Activated CD8-positive, alpha-beta T cell treated with anti-CD3 and anti-CD28 coated beads for 36 hours (primary cell): Measurements from ENCODE around the gene OSM. TPM values are rescaled to one million over a fixed set of nuclear protein-coding genes. Genes with fewer than 3 reads are reported as not detected.
A peak's percentile ranks its signal among the peaks of the same experiment; 100 is the strongest.

Experiments
- ATAC-seq: fragments of 200-7000 bp; cut with Tn5 transposase; one replicate; pipeline ENCODE4 v1.10.0; 2021; ENCODE audit warnings: mild to moderate bottlenecking, moderate library complexity
- CTCF ChIA-PET: fragments of 350-600 bp; sonication (Branson Sonifier 250); formaldehyde crosslinking; loops from one replicate; lab custom pipeline; 2021; ENCODE audit warnings: antibody characterized with exemption; lab: Charles Lee
- POLR2A ChIA-PET: fragments of 350-600 bp; sonication (Branson Sonifier 250); formaldehyde crosslinking; loops from one replicate; lab custom pipeline; 2021; ENCODE audit warnings: antibody characterized with exemption; lab: Charles Lee
- DNase-seq: peaks from one replicate; pipeline ENCODE4 v3.0.0-alpha.2; 2020
- H3K27ac Mint-ChIP-seq: one replicate; pipeline ENCODE4 v1.8.0; 2021; ENCODE audit warnings: mild to moderate bottlenecking, mixed read lengths
- H3K27me3 Mint-ChIP-seq: one replicate; pipeline ENCODE4 v1.8.0; 2021; ENCODE audit warnings: mixed read lengths
- H3K36me3 Mint-ChIP-seq: one replicate; pipeline ENCODE4 v1.8.0; 2021; ENCODE audit warnings: low read depth, mixed read lengths
- H3K4me1 Mint-ChIP-seq: one replicate; pipeline ENCODE4 v1.8.0; 2021; ENCODE audit warnings: low read depth, mixed read lengths
- H3K4me3 Mint-ChIP-seq: one replicate; pipeline ENCODE4 v1.8.0; 2021; ENCODE audit warnings: mild to moderate bottlenecking, moderate library complexity, mixed read lengths
- H3K9me3 Mint-ChIP-seq: one replicate; pipeline ENCODE4 v1.8.0; 2021; ENCODE audit warnings: mixed read lengths
- intact Hi-C: fragments of 100-400 bp; cut with micrococcal nuclease; formaldehyde crosslinking; loops from one replicate; pipeline ENCODE4 v1.10.0; 2022
- total RNA-seq, 2 experiments: library from RNA; stranded (reverse); gene quantifications; one replicate each; pipeline ENCODE4 v1.2.3, GENCODE V29; 2021
- TF ChIP-seq, protein P1 (sequence below): fragments of 200-600 bp; IDR thresholded peaks from one replicate; pipeline ENCODE4 v1.8.0; 2022; ENCODE audit warnings: antibody characterized with exemption, mild to moderate bottlenecking

The OSM gene
- total RNA-seq, 2 experiments from 2014 or later, result 44.3 to 45.7 TPM

DNA sequence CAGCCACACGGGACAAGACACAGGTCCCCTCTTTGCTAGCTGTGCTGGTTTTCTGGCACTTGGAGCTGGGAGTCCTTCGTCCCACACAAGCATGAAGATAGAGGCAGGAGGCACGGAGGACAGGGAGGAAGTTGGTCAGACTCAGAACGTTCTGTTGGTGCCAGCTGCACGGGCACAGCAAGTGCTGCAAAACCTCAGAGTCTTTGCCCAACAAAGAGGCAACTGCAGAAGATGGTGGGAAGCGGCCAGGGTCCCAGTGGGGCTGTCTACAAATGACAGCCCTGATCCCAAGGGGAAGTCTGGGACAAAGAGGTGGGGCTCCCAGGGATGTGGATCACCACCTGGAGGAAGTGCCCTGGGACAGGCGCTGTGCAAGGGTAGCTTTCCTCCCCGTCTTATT, 9.4 kb upstream of the OSM start:
- intact Hi-C loops, result no loop called here
- Mint-ChIP-seq H3K9me3 (no peaks in the 10 kb centered on the region), H3K27ac (peak overlapping the region; percentile 12), H3K4me3 (peak overlapping the region; percentile 18), H3K4me1 (peaks cover 45% of the 10 kb centered on the region), H3K27me3 (no peaks in the 10 kb centered on the region), H3K36me3 (no peaks in the 10 kb centered on the region)
- no peak for DNase-seq
- TF ChIP-seq, protein P1, sequence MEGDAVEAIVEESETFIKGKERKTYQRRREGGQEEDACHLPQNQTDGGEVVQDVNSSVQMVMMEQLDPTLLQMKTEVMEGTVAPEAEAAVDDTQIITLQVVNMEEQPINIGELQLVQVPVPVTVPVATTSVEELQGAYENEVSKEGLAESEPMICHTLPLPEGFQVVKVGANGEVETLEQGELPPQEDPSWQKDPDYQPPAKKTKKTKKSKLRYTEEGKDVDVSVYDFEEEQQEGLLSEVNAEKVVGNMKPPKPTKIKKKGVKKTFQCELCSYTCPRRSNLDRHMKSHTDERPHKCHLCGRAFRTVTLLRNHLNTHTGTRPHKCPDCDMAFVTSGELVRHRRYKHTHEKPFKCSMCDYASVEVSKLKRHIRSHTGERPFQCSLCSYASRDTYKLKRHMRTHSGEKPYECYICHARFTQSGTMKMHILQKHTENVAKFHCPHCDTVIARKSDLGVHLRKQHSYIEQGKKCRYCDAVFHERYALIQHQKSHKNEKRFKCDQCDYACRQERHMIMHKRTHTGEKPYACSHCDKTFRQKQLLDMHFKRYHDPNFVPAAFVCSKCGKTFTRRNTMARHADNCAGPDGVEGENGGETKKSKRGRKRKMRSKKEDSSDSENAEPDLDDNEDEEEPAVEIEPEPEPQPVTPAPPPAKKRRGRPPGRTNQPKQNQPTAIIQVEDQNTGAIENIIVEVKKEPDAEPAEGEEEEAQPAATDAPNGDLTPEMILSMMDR, result no peak
- ATAC-seq, result no peak
- ChIA-PET POLR2A (interaction anchor here (0.6 to 1.7 kb wide), 2 partner anchors 10 to 131 kb away, joined by 3 to 4 read pairs; no protein-coding TSS in a partner anchor), CTCF (interaction anchor here (0.8 to 5.0 kb wide), 3 partner anchors 12 to 168 kb away, joined by 3 to 16 read pairs (median 4); no protein-coding TSS in a partner anchor)

DNA sequence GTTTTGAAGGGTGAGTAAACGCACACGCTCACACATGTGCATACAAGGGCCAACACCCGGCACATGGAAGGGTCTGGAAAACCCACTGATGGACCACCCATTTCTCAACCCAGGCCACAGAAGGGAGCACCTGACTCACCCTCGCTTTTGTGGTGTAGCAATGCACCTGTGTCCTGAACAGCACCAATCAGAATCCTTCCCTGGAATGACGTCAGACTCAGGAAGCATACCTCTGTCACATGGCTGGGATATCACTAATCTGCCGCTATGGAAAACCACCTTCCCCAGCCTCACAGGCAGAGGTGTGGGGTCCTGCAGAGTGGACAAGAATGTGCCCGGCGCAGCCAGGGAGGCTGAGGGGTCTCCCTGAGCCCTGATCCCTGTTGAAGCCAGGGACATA, 9.0 kb upstream of the OSM start:
- Mint-ChIP-seq H3K9me3 (no peaks in the 10 kb centered on the region), H3K4me3 (peak overlapping the region; percentile 18), H3K27ac (peak overlapping the region; percentile 12), H3K27me3 (no peaks in the 10 kb centered on the region), H3K36me3 (no peaks in the 10 kb centered on the region), H3K4me1 (peaks cover 45% of the 10 kb centered on the region)
- ChIA-PET POLR2A (interaction anchor here (0.6 to 1.7 kb wide), 2 partner anchors 10 to 130 kb away, joined by 3 to 4 read pairs; no protein-coding TSS in a partner anchor), CTCF (interaction anchor here (1.0 to 5.0 kb wide), 2 partner anchors 13 to 168 kb away, joined by 4 to 16 read pairs; no protein-coding TSS in a partner anchor)
- peak; percentile 59 for DNase-seq
- peak; percentile 67 for ATAC-seq
- intact Hi-C loops, result no loop called here
- TF ChIP-seq, protein P1, result no peak

DNA sequence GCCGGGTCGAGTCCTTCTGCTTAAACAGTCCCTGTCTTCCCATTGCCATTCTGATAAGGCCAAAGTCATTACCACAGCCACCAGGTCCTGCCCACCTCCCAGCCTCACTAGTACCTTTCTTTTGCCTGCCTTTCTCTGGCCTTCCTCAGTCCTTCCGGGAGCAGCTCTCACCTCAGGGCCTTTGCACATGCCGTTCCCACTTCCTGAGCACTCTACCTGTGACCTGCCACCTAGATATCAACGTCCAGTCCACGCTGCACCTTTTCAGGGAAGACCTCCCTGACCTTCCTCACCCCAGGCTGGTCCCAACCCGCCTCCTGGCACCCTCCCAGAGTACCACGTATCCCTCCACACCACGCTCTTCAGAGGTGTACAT, 7.8 kb upstream of the OSM start:
- CTCF ChIA-PET, result interaction anchor here (1.4 kb wide), 1 partner anchor 13 kb away, joined by 5 read pairs; no protein-coding TSS in a partner anchor

DNA sequence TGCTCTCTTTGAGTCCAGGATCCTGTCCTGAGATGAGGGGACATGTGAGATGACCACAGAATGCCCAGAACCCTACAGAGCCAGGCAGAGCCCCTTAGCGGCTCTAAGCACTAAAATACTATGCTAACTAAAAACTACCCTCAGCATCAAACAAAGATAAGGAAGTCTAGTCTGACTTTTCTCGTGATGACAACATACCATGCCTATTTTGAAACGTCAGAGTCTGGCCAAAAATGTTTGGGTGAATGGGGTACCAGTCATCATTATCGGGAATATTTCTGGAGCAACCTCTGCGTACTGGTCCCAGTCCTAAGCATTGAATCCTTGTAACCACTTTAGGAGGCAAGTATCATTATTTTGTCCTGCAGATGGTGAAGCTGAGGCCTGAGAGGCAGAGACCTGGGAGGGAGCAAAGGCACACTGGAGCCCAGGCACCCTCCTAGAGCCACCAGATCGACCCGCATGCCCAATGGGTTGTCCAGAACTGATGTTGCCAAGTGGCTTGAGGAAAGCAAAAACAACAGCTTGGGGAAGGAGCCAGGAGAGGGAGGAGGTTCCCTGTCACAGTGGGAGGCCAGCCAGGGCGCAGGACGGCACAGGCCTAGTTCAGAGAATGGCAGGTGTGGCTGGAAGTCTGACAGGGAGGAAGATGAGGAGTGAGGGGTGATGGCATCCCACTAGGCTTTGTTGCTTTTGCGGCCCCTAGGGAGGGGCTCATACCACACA, 7.2 kb upstream of the OSM start:
- H3K9me3 Mint-ChIP-seq, result no peaks in the 10 kb centered on the region
- H3K4me3 Mint-ChIP-seq, result no peak overlapping the region

More for the DNA sequence above, 7.8 kb upstream of the OSM start:
- H3K9me3 Mint-ChIP-seq, result no peaks in the 10 kb centered on the region
- no peaks in the 10 kb centered on the region for H3K27me3 Mint-ChIP-seq
- H3K36me3 Mint-ChIP-seq, result peaks cover 5% of the 10 kb centered on the region
- POLR2A ChIA-PET, result no interaction called here
- DNase-seq (no peak), ATAC-seq (no peak)
- TF ChIP-seq, protein P1, result no peak
- H3K4me1 Mint-ChIP-seq, result peaks cover 42% of the 10 kb centered on the region
- intact Hi-C loops, result no loop called here
- no peak overlapping the region for H3K27ac Mint-ChIP-seq
- H3K4me3 Mint-ChIP-seq, result no peak overlapping the region

More for the DNA sequence above, 7.2 kb upstream of the OSM start:
- ChIA-PET POLR2A (no interaction called here), CTCF (interaction anchor here (1.4 kb wide), 1 partner anchor 14 kb away, joined by 5 read pairs; no protein-coding TSS in a partner anchor)
- Mint-ChIP-seq H3K4me1 (peaks cover 39% of the 10 kb centered on the region), H3K27me3 (no peaks in the 10 kb centered on the region), H3K27ac (no peak overlapping the region), H3K36me3 (peaks cover 11% of the 10 kb centered on the region)
- ATAC-seq (no peak), DNase-seq (no peak)
- TF ChIP-seq, protein P1, result no peak
- intact Hi-C loops, result no loop called here
